Central memory CD4-positive, alpha-beta T cell (primary cell): ENCODE results near the gene SLC38A2.

ENCODE experiments used
- DNase-seq: peaks from one replicate; pipeline ENCODE4 v3.0.0; 2022

Gene SLC38A2

DNA sequence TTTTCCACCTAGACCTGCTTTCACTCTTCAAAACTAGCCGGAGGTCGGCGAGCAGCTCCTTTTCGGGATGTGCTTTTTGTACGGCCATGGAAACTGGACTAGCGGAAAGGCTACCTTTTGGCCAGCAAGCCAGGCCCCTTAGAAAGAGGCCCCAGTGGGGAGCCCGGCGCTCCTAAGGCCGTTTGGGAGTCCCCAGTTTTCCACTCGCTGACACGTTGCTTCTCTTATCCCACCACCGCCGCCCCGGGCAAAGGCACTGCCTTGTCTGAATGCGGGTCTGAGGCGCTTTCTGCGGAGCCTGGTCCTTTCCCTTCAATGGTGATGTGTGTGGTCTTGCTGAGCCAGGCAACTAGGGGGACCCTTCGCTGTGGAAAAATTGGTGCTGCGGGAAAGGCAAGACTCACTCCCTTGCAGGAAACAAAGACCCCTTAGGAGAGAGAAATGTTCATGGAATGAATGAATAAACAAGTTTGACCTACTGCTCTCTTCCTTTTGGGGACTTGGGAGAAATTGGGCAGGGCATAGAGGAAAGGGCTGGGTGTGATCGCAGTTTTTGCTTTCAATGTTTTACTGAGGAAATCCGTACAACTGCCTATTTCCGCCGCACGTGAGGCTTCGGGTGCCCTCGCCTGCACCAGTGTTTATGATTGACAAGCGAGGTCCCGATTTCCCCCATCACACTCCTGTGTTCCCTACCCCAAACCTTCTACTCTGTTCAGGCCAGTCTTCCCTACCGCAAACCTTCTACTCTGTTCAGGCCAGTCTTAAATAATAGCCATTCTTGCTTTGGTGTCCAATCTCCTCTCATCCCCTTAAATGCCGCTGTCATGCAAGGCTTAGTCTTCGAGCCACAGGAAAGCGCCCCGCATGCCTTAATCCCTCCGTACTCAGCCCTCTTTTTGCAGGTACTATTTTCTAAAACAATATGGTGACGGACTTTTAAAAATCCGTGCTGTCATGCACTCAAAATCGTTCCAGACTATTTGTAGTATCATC lies 1.0 kb upstream of the SLC38A2 start:
- DNase-seq, result peak; percentile 37

DNA sequence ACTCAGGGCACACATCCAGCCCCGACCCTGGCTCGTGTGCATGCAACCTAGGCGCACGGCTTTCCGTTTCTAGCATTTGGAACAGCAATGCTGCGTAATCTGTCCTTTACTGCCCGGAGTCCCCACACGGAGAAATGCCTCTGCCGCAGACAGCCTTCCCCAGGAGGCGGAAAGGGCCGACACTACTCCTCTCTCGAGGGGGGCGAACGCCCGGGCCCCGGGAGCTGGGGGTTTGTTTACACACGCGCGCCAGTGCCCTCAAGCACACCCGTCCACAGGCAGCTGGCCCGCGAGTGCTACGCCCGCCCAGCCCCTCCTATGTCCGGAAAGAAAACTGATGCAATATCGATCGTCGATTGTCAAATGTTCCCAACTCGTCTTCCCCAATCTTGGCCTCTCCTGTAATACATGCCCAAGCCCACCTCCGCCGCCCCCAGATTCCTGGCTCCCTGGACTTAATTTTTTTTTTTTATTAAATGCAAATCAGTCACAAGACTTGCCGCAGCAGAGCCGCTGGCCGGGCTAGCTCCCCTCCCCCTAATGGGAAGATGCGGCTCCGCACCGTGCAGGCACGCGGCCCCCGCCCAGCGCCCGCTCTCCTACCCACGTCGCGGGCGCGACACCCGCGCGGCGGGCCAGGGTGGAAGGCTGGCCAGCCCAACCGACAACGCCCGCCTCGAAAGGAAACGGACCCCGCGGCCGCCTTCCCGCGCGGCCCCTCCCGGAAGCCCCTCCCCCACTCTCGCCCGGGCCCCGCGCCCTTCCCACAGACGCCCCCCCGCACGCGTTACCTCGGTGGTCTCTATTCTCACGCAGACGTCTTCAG lies 642 bp downstream of the SLC38A2 start:
- DNase-seq, result peak; percentile 50

DNA sequence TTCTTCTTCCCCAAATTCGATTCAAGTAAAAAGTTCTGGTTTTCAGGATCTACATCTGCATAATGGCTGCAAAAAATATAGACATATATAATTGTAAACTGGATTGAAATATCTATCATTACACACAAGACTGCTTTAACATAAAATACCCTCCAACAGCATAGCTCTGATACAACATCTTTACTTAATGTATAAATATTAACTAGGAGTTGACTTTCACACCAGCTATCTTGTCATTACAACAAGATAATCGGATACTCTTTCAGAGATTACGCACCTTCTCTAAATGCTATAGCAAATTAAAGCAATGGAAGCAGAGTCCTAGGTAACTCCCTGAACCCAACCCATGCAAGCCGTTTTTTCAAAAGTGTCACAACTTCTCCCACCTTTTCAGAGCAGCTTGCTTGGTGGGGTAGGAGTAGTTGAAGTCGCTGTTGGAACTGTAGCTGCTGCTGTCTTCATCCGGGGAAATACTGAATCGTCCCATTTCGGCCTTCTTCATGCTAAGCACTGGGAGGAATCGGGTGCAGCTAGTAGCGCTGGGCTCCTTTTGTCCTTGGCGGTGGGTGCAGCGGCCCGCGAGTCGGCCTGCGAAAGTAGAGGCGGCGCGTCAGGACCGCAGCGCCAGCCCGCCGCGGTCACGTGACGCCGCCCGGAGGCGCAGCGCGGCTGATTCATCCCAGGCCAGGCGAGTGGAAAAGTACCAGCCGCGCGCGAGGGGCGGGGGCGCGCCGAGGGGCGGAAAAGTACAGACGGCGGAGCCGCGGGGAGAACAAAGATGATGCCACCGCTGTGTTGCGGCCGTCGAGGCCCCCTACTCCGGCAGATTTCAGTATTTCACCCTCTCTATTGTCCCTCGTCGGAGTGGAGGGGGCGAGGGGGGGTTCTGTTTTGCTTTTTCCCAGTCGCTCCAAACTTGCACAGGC lies 1.5 kb downstream of the SLC38A2 start:
- DNase-seq, result peak; percentile 94

DNA sequence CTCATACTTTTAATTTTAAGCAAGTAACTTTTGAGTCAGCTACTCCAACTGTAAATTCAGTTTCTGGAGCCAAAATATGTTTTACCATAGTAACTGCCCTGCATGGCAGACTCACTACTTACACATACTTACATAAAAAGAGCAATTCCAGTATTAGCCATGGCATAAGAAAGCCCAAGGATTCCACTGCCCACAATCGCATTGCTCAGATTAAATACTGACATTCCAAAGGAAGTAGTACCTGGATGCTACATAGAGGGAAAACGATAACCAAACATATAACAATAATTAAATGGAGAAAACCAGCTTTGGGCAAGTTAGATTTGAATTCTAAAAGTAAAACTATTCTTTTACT lies 2.2 kb downstream of the SLC38A2 start:
- DNase-seq, result no peak

DNA sequence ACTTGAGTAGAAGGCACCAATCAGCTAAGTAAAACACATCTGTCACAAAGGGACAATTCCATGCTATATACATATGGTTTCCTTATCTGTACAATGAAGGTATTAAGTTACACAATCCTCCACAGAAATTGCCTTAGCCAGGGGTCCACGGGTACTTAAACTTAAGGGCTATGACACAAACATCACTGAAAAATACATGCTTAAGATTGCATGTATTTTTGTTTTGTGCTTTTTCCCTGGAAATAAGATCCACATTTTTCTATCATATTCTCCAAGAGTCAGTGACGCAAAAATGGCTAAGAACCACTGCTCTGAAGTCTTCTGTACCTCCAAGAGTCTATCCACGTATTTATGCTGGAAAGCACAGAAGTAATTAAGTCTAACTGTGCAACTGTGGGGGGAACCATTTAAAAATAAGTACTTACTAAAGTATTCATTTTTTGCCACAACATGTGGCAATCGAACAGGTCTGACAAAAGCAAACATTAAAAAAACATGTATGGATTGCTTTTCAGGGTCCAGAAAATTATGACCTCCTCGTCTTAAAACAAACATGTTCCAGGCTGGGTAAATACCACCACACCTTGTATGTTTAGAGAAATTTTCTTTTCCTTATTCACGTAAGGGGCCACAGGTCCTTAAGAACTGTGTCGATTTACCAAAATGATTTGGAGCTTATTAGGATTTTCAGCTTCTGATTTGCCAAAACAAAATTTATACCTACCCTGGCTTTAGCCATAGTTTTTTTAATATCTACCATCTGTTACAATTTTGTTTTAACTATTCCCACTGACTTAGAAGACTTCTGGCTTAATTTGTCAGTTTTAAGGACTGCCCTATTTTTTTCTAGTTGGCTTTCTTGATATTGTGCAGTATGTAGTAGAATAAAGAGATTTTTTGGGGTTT lies 2.8 kb downstream of the SLC38A2 start:
- DNase-seq, result no peak

DNA sequence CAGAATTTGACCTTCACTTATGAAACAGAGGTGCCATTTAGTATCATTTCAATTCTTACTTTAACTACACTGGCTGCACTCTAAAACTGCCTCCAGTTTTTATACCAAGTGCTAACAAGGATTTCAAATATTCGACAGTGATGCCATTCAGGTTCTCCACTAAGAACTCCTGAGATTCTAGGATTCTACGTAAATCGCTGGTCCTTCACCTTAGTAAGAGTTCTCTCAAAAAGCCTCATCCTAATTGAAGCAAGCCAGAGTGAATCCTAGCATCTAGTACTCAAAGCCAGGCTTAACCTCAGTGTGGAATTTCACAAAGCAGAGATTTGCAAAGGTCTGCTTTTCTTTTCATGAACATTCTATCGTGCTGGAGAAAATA lies 3.5 kb downstream of the SLC38A2 start:
- no peak for DNase-seq

DNA sequence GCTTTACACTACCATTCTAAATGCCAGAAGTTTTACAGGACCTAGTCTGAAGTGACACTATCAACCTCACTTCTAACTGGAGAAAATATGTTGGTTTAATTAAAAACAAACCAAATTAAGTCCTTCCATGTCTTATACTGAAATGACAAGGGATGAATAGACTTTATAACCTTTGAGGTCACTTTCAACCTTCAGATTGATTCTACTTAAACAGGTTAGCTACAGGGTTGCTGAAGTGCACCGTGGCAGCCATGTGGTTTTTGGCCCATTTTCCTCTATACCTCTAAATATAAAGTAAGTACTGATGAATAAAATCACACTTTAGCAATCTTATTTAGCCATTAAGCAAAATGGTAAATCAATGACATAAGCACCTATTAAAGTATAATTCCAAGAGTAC lies 3.9 kb downstream of the SLC38A2 start:
- no peak for DNase-seq

DNA sequence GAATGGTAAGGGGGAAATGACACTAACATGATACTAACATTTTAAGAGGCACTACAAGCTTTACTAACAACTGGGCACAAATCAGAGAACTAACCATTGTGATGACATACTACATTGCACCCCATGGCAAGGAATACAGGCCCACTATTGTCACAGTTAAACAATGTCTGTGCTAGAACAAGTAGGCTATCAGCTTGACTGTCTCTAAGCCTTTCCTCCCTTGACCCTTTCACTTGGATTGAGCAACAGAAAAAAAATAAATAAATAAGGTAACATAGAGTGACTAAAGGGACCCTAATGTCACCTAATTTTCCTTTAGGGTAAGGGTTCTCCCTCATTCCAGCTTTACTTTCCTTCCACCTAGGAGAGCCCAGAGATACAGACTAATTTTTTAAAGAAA lies 4.4 kb downstream of the SLC38A2 start:
- DNase-seq, result no peak

DNA sequence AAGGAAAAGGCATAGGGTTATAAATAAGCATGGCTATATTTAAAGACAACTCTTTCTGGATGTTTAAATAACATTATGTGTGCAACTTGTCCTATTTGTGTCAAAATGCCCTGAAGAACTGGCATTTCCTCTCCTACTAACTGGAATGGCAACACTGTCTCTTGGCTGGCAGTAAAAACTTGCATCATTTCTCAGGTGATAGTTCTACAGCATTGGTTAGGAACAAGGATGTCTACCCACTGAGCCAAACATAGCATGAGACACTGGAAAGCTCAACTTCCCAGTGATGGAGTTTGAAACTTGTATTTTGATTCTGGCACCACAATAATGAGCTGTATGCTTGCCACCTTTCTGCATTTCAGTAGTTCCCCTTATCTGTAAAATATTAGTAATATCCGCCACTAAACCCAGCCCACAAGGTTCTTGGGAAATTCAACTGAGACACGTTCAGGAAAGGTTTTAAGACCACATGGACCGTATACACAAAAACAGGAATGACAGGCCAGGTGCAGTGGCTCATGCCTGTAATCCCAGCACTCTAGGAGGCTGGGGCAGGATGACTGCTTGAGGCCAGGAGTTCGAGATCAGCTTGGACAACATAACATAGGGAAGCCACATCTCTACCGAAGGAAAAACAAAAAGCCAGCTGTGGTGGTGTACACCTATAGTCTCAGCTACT lies 5.1 kb downstream of the SLC38A2 start:
- no peak for DNase-seq

DNA sequence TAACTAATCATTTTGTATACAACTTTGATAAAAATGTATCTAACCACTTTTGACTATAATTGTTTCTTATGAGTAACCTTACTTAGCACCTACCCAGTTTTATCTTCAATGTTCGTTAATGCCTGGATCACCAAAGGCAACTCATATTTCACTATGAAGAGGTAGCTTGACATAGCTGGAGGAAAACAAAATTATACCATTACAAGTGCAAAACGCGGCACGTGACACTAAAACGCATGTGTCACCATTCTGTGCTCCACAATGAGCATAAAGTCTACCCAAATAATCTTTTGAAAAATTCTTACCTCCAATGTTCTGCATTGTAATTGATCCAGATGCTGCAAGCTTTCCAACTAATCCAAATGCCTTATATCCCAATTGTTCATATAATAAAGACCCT lies 5.8 kb downstream of the SLC38A2 start:
- no peak for DNase-seq

DNA sequence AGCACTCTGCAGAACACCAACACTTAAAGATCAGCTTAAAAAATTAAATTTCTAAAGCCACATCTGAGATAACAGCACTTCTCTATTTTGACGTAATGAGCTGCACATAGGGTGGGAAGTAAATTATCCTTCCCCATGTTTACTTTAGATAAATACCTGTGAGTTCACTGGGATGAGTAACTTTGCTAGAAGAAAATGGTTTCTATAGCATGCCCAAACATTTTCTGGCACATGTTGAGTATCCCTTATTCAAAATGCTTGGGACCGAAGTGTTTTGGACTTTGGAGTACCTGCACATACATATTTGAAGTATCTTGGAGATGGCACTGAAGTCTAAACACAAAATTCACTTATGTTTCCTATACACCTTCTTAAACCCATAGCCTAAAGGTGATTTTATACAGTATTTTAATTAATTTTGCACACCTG lies 6.6 kb downstream of the SLC38A2 start:
- DNase-seq, result no peak

DNA sequence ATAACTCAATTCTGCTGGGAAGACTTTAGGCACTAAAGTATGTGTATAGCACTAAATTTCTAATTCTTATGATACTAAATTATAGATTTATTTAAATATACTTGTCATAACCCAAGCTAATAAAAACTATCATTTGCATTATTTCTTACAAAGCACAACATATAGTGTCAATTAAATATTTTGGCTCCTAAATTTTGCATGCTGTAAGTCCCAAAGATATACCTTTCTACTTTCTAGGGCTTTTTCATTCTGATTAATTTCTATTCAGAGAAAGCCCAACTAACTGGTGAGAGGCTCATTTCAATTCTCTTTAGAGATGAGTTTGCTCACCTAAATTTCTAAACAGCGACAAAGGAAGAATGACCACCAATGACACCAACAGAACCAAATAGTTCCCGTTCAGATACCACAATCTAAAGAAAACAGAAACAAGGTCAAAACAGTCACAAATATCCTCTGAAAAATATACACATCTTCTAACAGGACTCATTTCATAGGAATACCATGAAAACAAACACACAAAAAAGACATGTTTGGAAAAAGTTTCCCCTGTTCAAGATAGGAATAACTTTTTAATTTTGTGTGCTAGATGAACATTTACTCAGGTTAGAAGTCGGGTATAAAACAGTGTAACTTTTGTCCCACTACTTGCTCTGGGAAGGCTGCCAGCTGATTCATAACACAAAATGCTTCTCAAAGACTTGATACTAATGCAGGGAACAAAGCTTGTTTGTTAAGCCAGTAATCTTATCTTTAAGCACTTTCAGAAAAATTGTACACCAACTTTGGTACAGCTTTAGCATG lies 7.6 kb downstream of the SLC38A2 start:
- no peak for DNase-seq

DNA sequence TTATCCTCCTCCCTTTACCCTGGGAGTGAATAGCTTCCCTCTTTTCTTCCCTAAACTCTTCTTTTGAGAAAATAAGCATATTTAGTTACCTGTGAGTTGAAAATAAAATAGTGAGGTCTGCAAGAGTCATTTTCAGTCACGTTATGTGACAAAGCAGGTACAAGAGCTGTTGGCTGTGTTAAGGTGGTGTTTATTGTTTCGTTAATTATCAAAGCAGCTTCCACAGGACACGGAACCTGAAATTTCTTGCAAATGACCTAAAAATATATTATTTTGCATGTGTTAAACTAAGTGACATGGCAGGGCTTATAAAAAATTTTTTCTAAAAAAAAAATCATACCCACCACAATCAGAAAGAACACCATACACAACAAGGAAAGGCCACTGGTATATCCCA lies 8.3 kb downstream of the SLC38A2 start:
- no peak for DNase-seq

DNA sequence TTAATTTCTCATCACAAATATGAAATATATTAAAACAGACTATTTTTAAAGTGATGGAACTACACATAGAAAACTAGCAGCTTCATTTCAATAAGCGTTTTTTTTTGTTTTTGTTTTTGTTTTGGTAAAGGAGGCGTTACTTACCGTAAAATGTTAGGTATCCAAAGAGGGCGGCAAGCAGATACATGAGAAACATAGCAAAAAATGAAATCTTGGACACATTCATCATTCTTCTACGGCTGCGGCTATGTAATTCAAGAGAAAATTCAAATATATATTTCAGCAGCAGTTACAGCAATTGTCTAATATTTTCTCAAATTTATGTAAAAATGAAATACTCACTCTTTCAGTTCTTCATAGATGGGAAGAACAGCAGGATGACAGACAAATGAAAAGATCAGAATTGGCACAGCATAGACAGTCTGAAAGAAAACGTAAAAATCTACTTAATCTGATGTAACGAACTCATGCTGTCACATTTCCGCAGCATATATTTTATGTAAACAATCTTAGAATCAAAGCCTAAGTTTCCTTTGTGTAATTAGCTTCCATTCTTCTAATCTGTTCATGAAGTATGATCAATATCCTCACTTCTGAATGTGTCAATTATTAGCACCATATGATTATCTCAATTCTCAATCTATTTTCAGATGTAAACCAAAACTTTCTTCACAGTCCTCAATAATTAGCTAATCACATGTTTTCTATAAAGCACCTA lies 8.8 kb downstream of the SLC38A2 start:
- no peak for DNase-seq

DNA sequence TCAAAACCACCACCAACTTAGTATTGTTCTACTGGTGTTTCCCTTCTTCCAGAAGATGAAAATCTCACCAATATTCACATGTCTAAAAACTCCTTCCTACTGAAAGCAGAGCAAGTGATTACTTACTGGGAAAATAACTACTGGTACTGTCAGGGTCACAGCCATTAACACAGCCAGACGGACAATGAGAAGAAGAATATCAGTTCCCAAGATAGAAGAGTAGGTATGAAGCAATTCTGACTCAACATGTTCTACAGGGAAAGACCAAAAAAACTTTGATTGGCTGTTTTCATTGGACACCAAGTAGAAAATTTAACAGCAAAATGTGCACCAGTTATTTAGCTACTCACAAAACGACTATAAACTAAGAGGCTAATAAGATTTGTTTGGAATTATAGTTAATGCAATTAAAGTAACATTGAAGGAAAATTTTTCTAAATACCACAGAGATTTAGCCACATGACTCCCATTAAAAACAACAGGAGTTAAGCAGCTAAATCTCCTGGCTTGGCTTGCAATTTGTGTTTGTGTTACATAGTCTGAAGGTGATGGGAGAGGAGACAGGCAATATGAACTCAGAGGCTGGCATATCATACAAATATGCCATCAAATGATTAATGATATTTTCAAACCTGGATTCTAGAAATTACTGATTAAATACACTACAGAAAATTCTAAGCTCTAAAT lies 9.5 kb downstream of the SLC38A2 start:
- no peak for DNase-seq

DNA sequence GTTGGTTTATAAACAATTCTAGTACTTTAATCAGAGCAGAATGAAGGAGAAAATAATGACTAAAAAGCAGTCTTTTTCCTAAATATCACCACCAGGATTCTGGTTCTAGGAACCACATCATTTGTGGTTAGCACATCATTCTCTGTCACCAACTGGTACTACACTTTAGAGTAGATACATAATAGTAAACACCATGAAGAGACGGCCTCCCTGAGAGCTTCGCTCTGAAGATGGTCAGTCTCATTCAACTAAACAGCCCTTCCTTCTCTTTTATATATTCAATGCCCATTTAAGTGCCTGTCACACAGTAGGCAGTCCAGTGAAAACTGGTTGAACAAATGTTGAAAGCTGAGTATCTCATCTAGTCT lies 10.9 kb downstream of the SLC38A2 start:
- no peak for DNase-seq

DNA sequence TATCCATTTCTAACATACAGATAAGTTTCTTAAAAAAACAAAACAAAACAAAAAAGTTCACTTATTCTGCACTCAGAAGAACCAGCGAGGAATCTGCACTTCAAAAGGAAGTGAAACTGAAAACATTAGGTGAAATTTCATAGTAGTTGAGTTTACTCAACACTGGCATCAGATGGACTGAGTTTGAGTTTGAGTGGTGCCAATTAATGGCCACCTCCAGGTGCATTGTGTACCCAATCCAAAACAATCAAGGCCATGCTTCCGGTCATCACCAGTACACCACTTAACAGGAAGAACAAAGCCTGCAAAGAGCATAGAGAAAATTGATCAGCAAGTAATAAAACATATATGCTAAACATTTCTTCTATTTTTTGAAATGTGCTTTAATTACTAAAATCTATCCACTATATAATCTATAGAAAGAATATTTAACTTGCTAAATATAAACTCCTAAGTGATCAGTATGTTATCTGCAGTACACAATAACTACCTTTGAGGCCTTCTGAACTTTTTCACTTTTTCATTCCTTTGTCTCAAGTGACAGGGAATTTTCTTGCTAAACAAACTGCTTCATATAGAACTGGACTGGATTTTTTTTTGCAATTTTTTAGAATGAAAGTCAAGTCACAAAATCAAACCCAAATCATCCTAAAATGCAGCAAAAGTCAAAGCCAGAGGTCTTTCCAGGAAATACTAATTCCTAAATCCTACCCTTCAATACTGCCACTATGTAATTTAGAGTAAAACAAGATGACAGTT lies 11.5 kb downstream of the SLC38A2 start:
- no peak for DNase-seq

DNA sequence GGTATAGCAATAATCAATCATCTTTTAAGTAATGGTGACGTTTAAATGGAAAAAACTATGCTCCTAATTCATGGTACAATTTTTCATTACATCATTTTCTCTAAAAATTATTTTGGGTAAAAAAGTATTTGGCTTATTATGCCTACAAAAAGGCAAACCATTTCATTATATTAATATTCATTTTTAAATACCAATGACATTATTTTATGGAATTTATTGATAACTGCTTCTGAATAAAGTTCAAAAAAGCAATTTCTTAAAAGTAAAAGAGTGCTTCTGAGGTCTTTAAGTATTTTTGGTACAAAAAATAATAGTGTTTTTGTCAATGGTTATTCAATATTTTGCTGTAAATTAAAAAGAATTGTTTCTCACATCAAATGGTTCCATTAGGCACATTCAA lies 12.2 kb downstream of the SLC38A2 start:
- no peak for DNase-seq
